Measurements from ENCODE around the gene PTPRU. TPM values are rescaled to one million over a fixed set of nuclear protein-coding genes. Genes with fewer than 3 reads are reported as not detected.

Gene PTPRU
- total RNA-seq, 4 donors from 2014 or later, result 5.6 to 9.7 (median 7.4) TPM

DNA sequence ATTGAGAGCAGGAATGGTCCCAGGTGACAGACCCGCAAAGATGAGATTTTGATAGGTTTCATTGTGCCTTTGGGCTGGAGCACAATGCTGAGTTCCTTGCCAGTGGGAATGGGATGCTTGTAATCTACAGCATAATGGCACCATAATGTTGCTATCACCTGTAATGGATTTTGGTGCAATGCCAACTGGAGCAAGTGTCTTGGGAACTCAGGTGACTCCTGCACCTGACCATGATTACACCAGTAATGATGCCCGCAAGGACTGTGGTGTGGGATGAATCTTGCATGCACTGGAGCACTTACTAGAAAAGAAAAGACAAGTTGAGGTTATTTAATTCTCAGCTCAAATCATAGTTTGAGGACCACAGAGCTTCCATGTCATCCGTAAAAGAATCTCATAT lies 96.7 kb downstream of the PTPRU start:
- WGBS, 2 donors (ENCODE audit: low coverage in 1 of 2), result 50% methylated on average over 1 to 3 of the region's 3 CpGs
- peak; percentile 14 for DNase-seq
- Histone ChIP-seq H3K27ac (no peak overlapping the region), H3K27me3 (peaks cover 3% of the 10 kb centered on the region), H3K36me3 (no peaks in the 10 kb centered on the region), H3K9me3 (no peaks in the 10 kb centered on the region), H3K4me1 (no peaks in the 10 kb centered on the region), H3K4me3 (no peak overlapping the region)
- intact Hi-C loops (cut with DNase I; ENCODE audit: low total_unique reads), result no loop called here
- in situ Hi-C loops (cut with MboI; ENCODE audit: low pct_ligation_motif_present in 1 of 4, low pct_unique_long_range_greater_than_20kb in 1 of 4, low sequenced_read_pairs in 3 of 4), result no loop called here
- TF ChIP-seq, protein P1, sequence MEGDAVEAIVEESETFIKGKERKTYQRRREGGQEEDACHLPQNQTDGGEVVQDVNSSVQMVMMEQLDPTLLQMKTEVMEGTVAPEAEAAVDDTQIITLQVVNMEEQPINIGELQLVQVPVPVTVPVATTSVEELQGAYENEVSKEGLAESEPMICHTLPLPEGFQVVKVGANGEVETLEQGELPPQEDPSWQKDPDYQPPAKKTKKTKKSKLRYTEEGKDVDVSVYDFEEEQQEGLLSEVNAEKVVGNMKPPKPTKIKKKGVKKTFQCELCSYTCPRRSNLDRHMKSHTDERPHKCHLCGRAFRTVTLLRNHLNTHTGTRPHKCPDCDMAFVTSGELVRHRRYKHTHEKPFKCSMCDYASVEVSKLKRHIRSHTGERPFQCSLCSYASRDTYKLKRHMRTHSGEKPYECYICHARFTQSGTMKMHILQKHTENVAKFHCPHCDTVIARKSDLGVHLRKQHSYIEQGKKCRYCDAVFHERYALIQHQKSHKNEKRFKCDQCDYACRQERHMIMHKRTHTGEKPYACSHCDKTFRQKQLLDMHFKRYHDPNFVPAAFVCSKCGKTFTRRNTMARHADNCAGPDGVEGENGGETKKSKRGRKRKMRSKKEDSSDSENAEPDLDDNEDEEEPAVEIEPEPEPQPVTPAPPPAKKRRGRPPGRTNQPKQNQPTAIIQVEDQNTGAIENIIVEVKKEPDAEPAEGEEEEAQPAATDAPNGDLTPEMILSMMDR (IDR thresholded peaks at IDR 0.05), result no peak
- no peak for TF ChIP-seq POLR2AphosphoS5 (IDR thresholded peaks at IDR 0.05)
- no peak for TF ChIP-seq EP300 (IDR thresholded peaks at IDR 0.05; ENCODE audit: low read depth)
- TF ChIP-seq POLR2A (IDR thresholded peaks at IDR 0.05), result no peak

DNA sequence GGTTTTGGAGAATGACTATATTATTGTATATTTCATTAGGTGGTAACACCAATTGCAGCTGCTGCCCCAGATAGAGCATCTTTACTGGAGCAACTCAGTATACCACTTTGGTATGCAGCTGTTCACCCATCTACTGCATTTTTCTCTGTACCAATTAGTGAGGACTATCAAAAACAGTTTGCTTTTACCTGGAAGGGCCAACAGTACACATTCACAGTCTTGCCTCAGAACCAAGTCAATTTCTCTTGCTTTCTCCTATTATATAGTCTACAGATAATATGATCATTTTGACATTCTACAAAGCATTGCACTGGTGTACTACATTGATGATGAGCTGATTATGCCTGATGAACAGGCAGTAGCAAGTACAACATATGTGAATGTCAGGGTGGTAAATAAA lies 99.3 kb downstream of the PTPRU start:
- Histone ChIP-seq H3K4me3 (no peak overlapping the region), H3K27ac (no peak overlapping the region), H3K36me3 (no peaks in the 10 kb centered on the region), H3K4me1 (no peaks in the 10 kb centered on the region), H3K9me3 (no peaks in the 10 kb centered on the region), H3K27me3 (peaks cover 3% of the 10 kb centered on the region)
- intact Hi-C loops (cut with DNase I; ENCODE audit: low total_unique reads) (no loop called here), in situ Hi-C loops (cut with MboI; ENCODE audit: low pct_ligation_motif_present in 1 of 4, low pct_unique_long_range_greater_than_20kb in 1 of 4, low sequenced_read_pairs in 3 of 4) (no loop called here)
- no peak for DNase-seq
- TF ChIP-seq, protein P1 (IDR thresholded peaks at IDR 0.05), result no peak
- TF ChIP-seq POLR2A (IDR thresholded peaks at IDR 0.05) (no peak), EP300 (IDR thresholded peaks at IDR 0.05; ENCODE audit: low read depth) (no peak), POLR2AphosphoS5 (IDR thresholded peaks at IDR 0.05) (no peak)

DNA sequence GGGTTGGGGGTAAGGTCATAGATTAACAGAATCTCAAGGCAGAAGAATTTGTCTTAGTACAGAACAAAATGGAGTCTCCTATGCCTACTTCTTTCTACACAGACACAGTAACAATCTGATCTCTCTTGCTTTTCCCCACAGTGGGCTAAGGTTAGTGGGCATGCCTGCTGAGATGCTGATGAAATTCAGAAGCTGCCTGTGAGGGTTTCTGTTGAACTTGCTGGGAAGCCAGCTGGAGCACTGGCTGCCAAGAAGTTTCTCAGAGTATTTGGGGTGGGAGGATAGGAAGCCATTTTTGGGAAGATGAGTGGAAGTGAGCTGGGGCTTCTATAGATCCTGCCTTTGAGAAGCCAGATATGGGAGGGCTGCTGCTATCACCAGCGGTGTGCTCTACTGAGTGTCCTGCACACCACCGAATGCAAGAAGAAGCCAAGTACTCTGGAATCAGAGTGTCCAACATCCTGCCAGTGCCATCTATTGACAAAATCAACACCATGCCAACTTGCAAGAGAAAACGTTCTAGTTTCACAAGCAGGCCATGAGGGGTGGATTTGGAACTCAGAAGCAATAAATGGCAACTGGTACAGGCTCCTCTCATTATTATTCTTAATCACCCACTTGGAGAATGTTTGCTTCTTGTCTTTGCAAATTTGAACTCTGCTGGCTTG lies 102.7 kb downstream of the PTPRU start:
- Histone ChIP-seq H3K36me3 (no peaks in the 10 kb centered on the region), H3K27me3 (peaks cover 13% of the 10 kb centered on the region), H3K4me3 (no peak overlapping the region), H3K27ac (no peak overlapping the region), H3K9me3 (no peaks in the 10 kb centered on the region), H3K4me1 (no peaks in the 10 kb centered on the region)
- 55 to 67% methylated on average over 1 to 3 of the region's 3 CpGs for WGBS, 2 donors (ENCODE audit: low coverage in 1 of 2)
- TF ChIP-seq POLR2A (IDR thresholded peaks at IDR 0.05) (no peak), EP300 (IDR thresholded peaks at IDR 0.05; ENCODE audit: low read depth) (no peak), POLR2AphosphoS5 (IDR thresholded peaks at IDR 0.05) (no peak)
- TF ChIP-seq, protein P1 (IDR thresholded peaks at IDR 0.05), result no peak
- intact Hi-C loops (cut with DNase I; ENCODE audit: low total_unique reads) (no loop called here), in situ Hi-C loops (cut with MboI; ENCODE audit: low pct_ligation_motif_present in 1 of 4, low pct_unique_long_range_greater_than_20kb in 1 of 4, low sequenced_read_pairs in 3 of 4) (no loop called here)
- DNase-seq, result no peak

DNA sequence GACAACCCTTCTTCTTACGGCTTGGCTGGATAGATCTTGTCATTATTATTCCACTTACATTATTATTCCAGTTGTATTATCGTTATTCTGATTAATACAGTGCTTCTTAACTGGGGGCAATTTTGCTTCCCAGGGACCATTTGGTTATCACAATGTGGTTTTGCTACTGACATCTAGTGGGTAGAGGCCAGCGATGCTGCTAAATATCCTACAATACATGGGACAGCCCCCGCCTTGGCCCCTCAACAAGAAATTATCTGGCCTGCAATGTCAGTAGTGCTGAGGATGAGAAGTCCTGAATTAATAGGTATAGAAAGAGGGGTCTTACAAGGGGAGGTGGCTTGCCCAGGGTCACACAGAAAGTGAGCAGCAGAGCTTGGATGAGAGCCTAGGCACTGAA lies 105.6 kb downstream of the PTPRU start:
- in situ Hi-C loops (cut with MboI; ENCODE audit: low pct_ligation_motif_present in 1 of 4, low pct_unique_long_range_greater_than_20kb in 1 of 4, low sequenced_read_pairs in 3 of 4) (no loop called here), intact Hi-C loops (cut with DNase I; ENCODE audit: low total_unique reads) (no loop called here)
- Histone ChIP-seq H3K27ac (no peak overlapping the region), H3K36me3 (no peaks in the 10 kb centered on the region), H3K4me1 (no peaks in the 10 kb centered on the region), H3K27me3 (peaks cover 27% of the 10 kb centered on the region), H3K9me3 (no peaks in the 10 kb centered on the region), H3K4me3 (no peak overlapping the region)
- 55 to 58% methylated on average over 4 of the region's 4 CpGs for WGBS, 2 donors (ENCODE audit: low coverage in 1 of 2)
- DNase-seq, result no peak
- no peak for TF ChIP-seq EP300 (IDR thresholded peaks at IDR 0.05; ENCODE audit: low read depth)

DNA sequence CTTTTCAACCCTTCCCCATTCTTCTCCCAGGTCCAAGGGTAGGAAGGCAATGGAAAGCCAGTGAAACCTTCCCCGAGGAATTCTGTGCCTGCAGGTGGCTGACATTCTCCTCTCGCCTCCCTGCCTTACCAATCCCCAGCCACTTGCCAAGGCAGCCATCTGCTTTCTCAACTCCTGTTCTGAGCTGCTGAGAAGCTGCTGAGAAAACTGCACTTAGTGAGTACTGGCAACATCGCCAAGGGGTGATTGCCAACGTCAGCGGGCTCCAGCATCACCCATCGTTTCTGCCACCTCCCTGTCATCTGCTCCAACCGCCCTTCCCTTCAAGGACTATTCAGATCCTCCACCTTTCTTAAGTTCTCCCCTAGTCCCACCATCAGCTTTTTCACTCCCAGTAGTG lies 106.0 kb downstream of the PTPRU start:
- Histone ChIP-seq H3K4me3 (no peak overlapping the region), H3K4me1 (no peaks in the 10 kb centered on the region), H3K9me3 (no peaks in the 10 kb centered on the region), H3K36me3 (no peaks in the 10 kb centered on the region), H3K27me3 (peaks cover 27% of the 10 kb centered on the region), H3K27ac (no peak overlapping the region)
- in situ Hi-C loops (cut with MboI; ENCODE audit: low pct_ligation_motif_present in 1 of 4, low pct_unique_long_range_greater_than_20kb in 1 of 4, low sequenced_read_pairs in 3 of 4), result no loop called here
- WGBS, 2 donors (ENCODE audit: low coverage in 1 of 2), result 75 to 100% methylated on average over 1 to 7 of the region's 7 CpGs
- no peak for TF ChIP-seq EP300 (IDR thresholded peaks at IDR 0.05; ENCODE audit: low read depth)
- no peak for TF ChIP-seq POLR2A (IDR thresholded peaks at IDR 0.05)
- no peak for TF ChIP-seq POLR2AphosphoS5 (IDR thresholded peaks at IDR 0.05)
- TF ChIP-seq, protein P1 (IDR thresholded peaks at IDR 0.05), result no peak
- no peak for DNase-seq
- intact Hi-C loops (cut with DNase I; ENCODE audit: low total_unique reads), result no loop called here

All from transverse colon (tissue), 4 donors.